Measurements from ENCODE around the gene VEGFA.

The VEGFA gene

GRCh38 chr6:43742931-43743632 lies 26.9 kb upstream of the VEGFA start:
- no peak overlapping the region for H2BK120ac ChIP-seq (ENCODE audit: low read depth, low read length)
- no peak overlapping the region for H4K91ac ChIP-seq (ENCODE audit: low read depth, low read length, poor library complexity)
- peak overlapping the region; percentile 22 for H3K14ac ChIP-seq (ENCODE audit: low read length)
- H2BK15ac ChIP-seq (ENCODE audit: low read length) = peak overlapping the region; percentile 42
- H2BK12ac ChIP-seq (ENCODE audit: low read length) = no peak overlapping the region
- no peak overlapping the region for H2AFZ ChIP-seq (ENCODE audit: low read length)
- H4K8ac ChIP-seq (ENCODE audit: low read depth, low read length) = peak overlapping the region; percentile 45
- no peak overlapping the region for H3K27ac ChIP-seq (replicated peaks; ENCODE audit: low read length)
- no peak overlapping the region for H2AK5ac ChIP-seq (ENCODE audit: low read depth, low read length)
- peaks cover 0 to 61% (median 0%) of the 10 kb centered on the region in 3 experiments for H3K27me3 ChIP-seq (ENCODE audit: control insufficient read depth in 3 of 3, insufficient read depth in 3 of 3, low read depth in 1 of 3, low read length in 3 of 3)
- no peak overlapping the region for H3K4ac ChIP-seq (ENCODE audit: low read length)
- peaks cover 21 to 40% of the 10 kb centered on the region in 2 donors for H3K4me1 ChIP-seq (ENCODE audit: control insufficient read depth in 2 of 2, insufficient read depth in 1 of 2, low read depth in 1 of 2, low read length in 2 of 2)
- DNase-seq (ENCODE audit: low spot score) = no peak
- H3K23ac ChIP-seq (ENCODE audit: low read depth, low read length, poor library complexity) = peak overlapping the region; percentile 39
- H3K9me3 ChIP-seq (replicated peaks in 1 of 2; ENCODE audit: control insufficient read depth in 2 of 2, insufficient read depth in 1 of 2, low read depth in 1 of 2, low read length in 2 of 2) = no peaks in the 10 kb centered on the region
- no peaks in the 10 kb centered on the region for H3K79me1 ChIP-seq (ENCODE audit: low read depth, low read length)
- no peak overlapping the region for H2BK5ac ChIP-seq (ENCODE audit: low read length)
- peak overlapping the region; percentile 77 for H3K18ac ChIP-seq (ENCODE audit: low read length)
- H3K9ac ChIP-seq (ENCODE audit: low read depth, low read length, poor library complexity) = peak overlapping the region; percentile 36
- no CpG with 5 or more reads among the region's 9 CpGs for WGBS, 2 donors (ENCODE audit: extremely low coverage in 2 of 2, insufficient read length in 2 of 2, insufficient replicate concordance in 1 of 2)
- no peaks in the 10 kb centered on the region for H3K36me3 ChIP-seq (replicated peaks in 1 of 2; ENCODE audit: control insufficient read depth in 2 of 2, insufficient read depth in 2 of 2, low read length in 2 of 2)
- no peak overlapping the region for H3K4me2 ChIP-seq (ENCODE audit: insufficient read depth, low read length, poor library complexity, severe bottlenecking)
- no peak overlapping the region for H3K4me3 ChIP-seq (ENCODE audit: low read length in 2 of 2)

- Histone ChIP-seq H2BK15ac (ENCODE audit: low read length) (no peak overlapping the region), H3K9ac (ENCODE audit: low read depth, low read length, poor library complexity) (no peak overlapping the region)
Measured at GRCh38 chr6:43743682-43744381, 26.2 kb upstream of the VEGFA start.

GRCh38 chr6:43744491-43744890 lies 25.5 kb upstream of the VEGFA start:
- no peak overlapping the region for H2BK5ac ChIP-seq (ENCODE audit: low read length)
- H3K9me3 ChIP-seq (replicated peaks in 1 of 2; ENCODE audit: control insufficient read depth in 2 of 2, insufficient read depth in 1 of 2, low read depth in 1 of 2, low read length in 2 of 2) = no peaks in the 10 kb centered on the region
- no peak overlapping the region for H3K4me2 ChIP-seq (ENCODE audit: insufficient read depth, low read length, poor library complexity, severe bottlenecking)
- no peak for DNase-seq (ENCODE audit: low spot score)
- no peak overlapping the region for H3K9ac ChIP-seq (ENCODE audit: low read depth, low read length, poor library complexity)
- H3K4ac ChIP-seq (ENCODE audit: low read length) = no peak overlapping the region
- no peak overlapping the region for H2BK15ac ChIP-seq (ENCODE audit: low read length)
- no peak overlapping the region for H4K8ac ChIP-seq (ENCODE audit: low read depth, low read length)
- H2BK12ac ChIP-seq (ENCODE audit: low read length) = no peak overlapping the region
- no CpG with 5 or more reads among the region's 8 CpGs for WGBS, 2 donors (ENCODE audit: extremely low coverage in 2 of 2, insufficient read length in 2 of 2, insufficient replicate concordance in 1 of 2)
- no peaks in the 10 kb centered on the region for H3K36me3 ChIP-seq (replicated peaks in 1 of 2; ENCODE audit: control insufficient read depth in 2 of 2, insufficient read depth in 2 of 2, low read length in 2 of 2)
- H2BK120ac ChIP-seq (ENCODE audit: low read depth, low read length) = no peak overlapping the region
- H3K23ac ChIP-seq (ENCODE audit: low read depth, low read length, poor library complexity) = peak overlapping the region; percentile 37
- peak overlapping the region; percentile 30 for H2AFZ ChIP-seq (ENCODE audit: low read length)
- no peak overlapping the region for H3K27ac ChIP-seq (replicated peaks; ENCODE audit: low read length)
- peak overlapping the region; percentile 83 for H3K18ac ChIP-seq (ENCODE audit: low read length)
- H3K79me1 ChIP-seq (ENCODE audit: low read depth, low read length) = no peaks in the 10 kb centered on the region
- H2AK5ac ChIP-seq (ENCODE audit: low read depth, low read length) = no peak overlapping the region
- H3K14ac ChIP-seq (ENCODE audit: low read length) = no peak overlapping the region
- H3K4me1 ChIP-seq (ENCODE audit: control insufficient read depth in 2 of 2, insufficient read depth in 1 of 2, low read depth in 1 of 2, low read length in 2 of 2) = peaks cover 21 to 39% of the 10 kb centered on the region in 2 donors
- no peak overlapping the region for H4K91ac ChIP-seq (ENCODE audit: low read depth, low read length, poor library complexity)
- H3K4me3 ChIP-seq (ENCODE audit: low read length in 2 of 2) = no peak overlapping the region
- H3K27me3 ChIP-seq (ENCODE audit: control insufficient read depth in 3 of 3, insufficient read depth in 3 of 3, low read depth in 1 of 3, low read length in 3 of 3) = peaks cover 0 to 66% (median 0%) of the 10 kb centered on the region in 3 experiments

More at GRCh38 chr6:43743682-43744381, 26.2 kb upstream of the VEGFA start:
- no peak overlapping the region for H4K8ac ChIP-seq (ENCODE audit: low read depth, low read length)
- H3K4me3 ChIP-seq (ENCODE audit: low read length in 2 of 2) = no peak overlapping the region
- H3K36me3 ChIP-seq (replicated peaks in 1 of 2; ENCODE audit: control insufficient read depth in 2 of 2, insufficient read depth in 2 of 2, low read length in 2 of 2) = no peaks in the 10 kb centered on the region
- no peak for DNase-seq (ENCODE audit: low spot score)
- no peak overlapping the region for H3K4ac ChIP-seq (ENCODE audit: low read length)
- peak overlapping the region; percentile 60 for H3K18ac ChIP-seq (ENCODE audit: low read length)
- peaks cover 0 to 66% (median 0%) of the 10 kb centered on the region in 3 experiments for H3K27me3 ChIP-seq (ENCODE audit: control insufficient read depth in 3 of 3, insufficient read depth in 3 of 3, low read depth in 1 of 3, low read length in 3 of 3)
- no peak overlapping the region for H3K23ac ChIP-seq (ENCODE audit: low read depth, low read length, poor library complexity)
- H4K91ac ChIP-seq (ENCODE audit: low read depth, low read length, poor library complexity) = no peak overlapping the region
- no peaks in the 10 kb centered on the region for H3K79me1 ChIP-seq (ENCODE audit: low read depth, low read length)
- WGBS, 2 donors (ENCODE audit: extremely low coverage in 2 of 2, insufficient read length in 2 of 2, insufficient replicate concordance in 1 of 2) = no CpG with 5 or more reads among the region's 5 CpGs
- H3K9me3 ChIP-seq (replicated peaks in 1 of 2; ENCODE audit: control insufficient read depth in 2 of 2, insufficient read depth in 1 of 2, low read depth in 1 of 2, low read length in 2 of 2) = no peaks in the 10 kb centered on the region
- H3K14ac ChIP-seq (ENCODE audit: low read length) = no peak overlapping the region
- H3K27ac ChIP-seq (replicated peaks; ENCODE audit: low read length) = no peak overlapping the region
- H2AFZ ChIP-seq (ENCODE audit: low read length) = no peak overlapping the region
- H2AK5ac ChIP-seq (ENCODE audit: low read depth, low read length) = no peak overlapping the region
- no peak overlapping the region for H2BK120ac ChIP-seq (ENCODE audit: low read depth, low read length)
- H2BK5ac ChIP-seq (ENCODE audit: low read length) = no peak overlapping the region
- no peak overlapping the region for H3K4me2 ChIP-seq (ENCODE audit: insufficient read depth, low read length, poor library complexity, severe bottlenecking)
- H2BK12ac ChIP-seq (ENCODE audit: low read length) = no peak overlapping the region
- peaks cover 21 to 40% of the 10 kb centered on the region in 2 donors for H3K4me1 ChIP-seq (ENCODE audit: control insufficient read depth in 2 of 2, insufficient read depth in 1 of 2, low read depth in 1 of 2, low read length in 2 of 2)
